Kidney (tissue), 14 donors: Measurements from ENCODE around the gene PPP1R14C. TPM values are rescaled to one million over a fixed set of nuclear protein-coding genes. Genes with fewer than 3 reads are reported as not detected.
A peak's percentile ranks its signal among the peaks of the same experiment; 100 is the strongest.

Experiments
- DNase-seq, 5 donors: peaks; one replicate each; pipeline ENCODE4 v3.0.0-alpha.2; 2013 to 2020
- FAIRE-seq: peaks from 2 replicates; lab custom pipeline; 2012; peaks lifted over from hg19 to GRCh38; lab: Jason Lieb, UNC
- H3K27ac ChIP-seq, 2 donors: one replicate each; pipeline ENCODE4 v1.7.0; 2013; ENCODE audit warnings: low read depth in 2 of 2, low read length in 2 of 2, inconsistent platforms in 1 of 2
- H3K27me3 ChIP-seq: one replicate; pipeline ENCODE4 v1.7.1; 2013; ENCODE audit warnings: low read length, inconsistent platforms; ENCODE audit not compliant: control insufficient read depth, insufficient read depth
- H3K36me3 ChIP-seq, 3 donors: one replicate each; pipeline versions ENCODE4 v1.7.0 to v1.7.1; 2013; ENCODE audit warnings: low read length in 3 of 3, control low read depth in 1 of 3, inconsistent platforms in 1 of 3; ENCODE audit not compliant: insufficient read depth in 3 of 3, control insufficient read depth in 2 of 3
- H3K4me1 ChIP-seq, 3 donors: one replicate each; pipeline versions ENCODE4 v1.7.0 to v1.7.1; 2013; ENCODE audit warnings: low read length in 3 of 3, inconsistent platforms in 1 of 3, low read depth in 1 of 3; ENCODE audit not compliant: control insufficient read depth in 2 of 3, insufficient read depth in 2 of 3
- H3K4me3 ChIP-seq, 3 donors: one replicate each; pipeline versions ENCODE4 v1.7.0 to v1.8.1; 2013; ENCODE audit warnings: low read length in 3 of 3, control low read depth in 1 of 3, inconsistent platforms in 1 of 3
- H3K9ac ChIP-seq, 3 donors: one replicate each; pipeline versions ENCODE4 v1.7.0 to v1.7.1; 2013; ENCODE audit warnings: low read length in 3 of 3, control low read depth in 1 of 3, inconsistent platforms in 1 of 3
- H3K9me3 ChIP-seq, 3 donors: one replicate each; pipeline versions ENCODE4 v1.7.0 to v1.7.1; 2013; ENCODE audit warnings: low read length in 3 of 3, control low read depth in 1 of 3, inconsistent platforms in 1 of 3; ENCODE audit not compliant: control insufficient read depth in 2 of 3, insufficient read depth in 1 of 3
- CTCF ChIP-seq: IDR thresholded peaks from 3 replicates; pipeline ENCODE4 v1.5.1; 2012; ENCODE audit warnings: mild to moderate bottlenecking, moderate library complexity, borderline replicate concordance; ENCODE audit not compliant: insufficient read depth; ENCODE audit errors: extremely low read depth
- intact Hi-C: fragments of 100-400 bp; cut with DNase I; formaldehyde crosslinking; loops from one replicate; pipeline ENCODE4 v1.11.1; 2022
- polyA plus RNA-seq: library from polyadenylated mRNA; stranded (reverse); fragments of 350-450 nt; fragmentation: Illumina TruSeq; extraction: RNeasy Lipid Tissue Mini Kit (QIAGEN cat#74804); gene quantifications from one replicate; pipeline ENCODE4 v1.2.3, GENCODE V29; 2014; ENCODE audit warnings: low read depth, low replicate concordance; ENCODE audit not compliant: insufficient read depth
- total RNA-seq: library from RNA; stranded (reverse); fragmentation: NEBNext Ultra II Directional; extraction: Animal tissue kit (Norgen Biotek cat#: 25700); gene quantifications from one replicate; pipeline ENCODE4 v1.2.1, GENCODE V29; 2021
- donor health status: control.
- donor health status: control.
- donor health status: control.
- donor health status: control.
- donor health status: control.
- donor health status: DM: yes; HTN: yes; CAD: no.
- donor health status: Normal renal cell carcinoma (clear cell type).

Gene PPP1R14C
- total and polyA plus RNA-seq, 2 donors from 2014 or later, result 6.5 to 15.8 TPM

- H3K27ac ChIP-seq, result no peak overlapping the region
- H3K36me3 ChIP-seq, result no peaks in the 10 kb centered on the region
- H3K4me3 ChIP-seq, result no peak overlapping the region
- no peak overlapping the region for H3K9ac ChIP-seq
- peak in 1 of 5 donors; percentile 29 for DNase-seq
- no peaks in the 10 kb centered on the region for H3K9me3 ChIP-seq
- no peak for FAIRE-seq
- H3K4me1 ChIP-seq, result no peaks in the 10 kb centered on the region
- intact Hi-C loops, result no loop called here
- no peak for TF ChIP-seq CTCF
- no peaks in the 10 kb centered on the region for H3K27me3 ChIP-seq
Measured at GRCh38 chr6:150286912-150287311, 144.1 kb downstream of the PPP1R14C start.

- Histone ChIP-seq H3K27ac (no peak overlapping the region), H3K27me3 (no peaks in the 10 kb centered on the region), H3K4me3 (no peak overlapping the region), H3K36me3 (no peaks in the 10 kb centered on the region), H3K9ac (no peak overlapping the region), H3K9me3 (no peaks in the 10 kb centered on the region), H3K4me1 (no peaks in the 10 kb centered on the region)
- no peak for DNase-seq
- intact Hi-C loops, result no loop called here
- no peak for FAIRE-seq
- no peak for TF ChIP-seq CTCF
Measured at GRCh38 chr6:150288456-150288855, 145.6 kb downstream of the PPP1R14C start.

- no peak overlapping the region for H3K4me3 ChIP-seq
- TF ChIP-seq CTCF, result no peak
- DNase-seq (no peak), FAIRE-seq (no peak)
- no peaks in the 10 kb centered on the region for H3K27me3 ChIP-seq
- no peaks in the 10 kb centered on the region for H3K9me3 ChIP-seq
- intact Hi-C loops, result no loop called here
- H3K9ac ChIP-seq, result no peak overlapping the region
- H3K4me1 ChIP-seq, result no peaks in the 10 kb centered on the region
- H3K36me3 ChIP-seq, result no peaks in the 10 kb centered on the region
- H3K27ac ChIP-seq, result no peak overlapping the region
Measured at GRCh38 chr6:150289454-150290071, 146.7 kb downstream of the PPP1R14C start.

GRCh38 chr6:150290429-150290828 is 147.6 kb downstream of the PPP1R14C start:
- FAIRE-seq (no peak), DNase-seq (peak in 1 of 5 donors; percentile 43)
- TF ChIP-seq CTCF, result no peak
- Histone ChIP-seq H3K27ac (no peak overlapping the region), H3K4me3 (no peak overlapping the region), H3K4me1 (no peaks in the 10 kb centered on the region), H3K9ac (no peak overlapping the region), H3K36me3 (no peaks in the 10 kb centered on the region), H3K27me3 (no peaks in the 10 kb centered on the region), H3K9me3 (no peaks in the 10 kb centered on the region)
- intact Hi-C loops, result no loop called here
